Stimulated activated CD8-positive, alpha-beta memory T cell treated with anti-CD3 and anti-CD28 coated beads, Interleukin-15, amount 100 ng/mL, for 24 hours (primary cell): ENCODE data around the gene BCLAF3.

Experiments
- DNase-seq: peaks from one replicate; pipeline ENCODE4 v3.0.0-alpha.2; 2020; ENCODE audit warnings: low read depth

The BCLAF3 gene

DNA sequence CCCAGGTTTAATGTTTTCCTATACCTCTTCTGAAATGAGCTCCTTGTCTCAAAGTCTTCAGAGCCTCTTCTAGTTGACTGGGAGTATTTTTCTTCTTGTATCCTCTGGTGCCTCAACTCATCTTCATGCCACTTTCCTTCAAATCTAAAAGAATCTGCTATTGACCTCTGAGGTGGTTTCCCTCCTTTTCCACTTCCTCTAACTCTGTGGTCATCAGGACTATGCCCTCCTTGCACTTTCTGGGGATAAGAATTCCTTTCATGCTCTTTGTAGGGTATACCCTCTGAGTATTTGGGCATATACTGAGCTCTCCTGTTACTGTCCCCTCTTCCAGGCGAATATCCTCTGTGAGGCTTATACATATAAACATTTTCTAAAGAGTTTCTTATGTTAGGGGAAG is 24.8 kb downstream of the BCLAF3 start:
- DNase-seq = no peak

DNA sequence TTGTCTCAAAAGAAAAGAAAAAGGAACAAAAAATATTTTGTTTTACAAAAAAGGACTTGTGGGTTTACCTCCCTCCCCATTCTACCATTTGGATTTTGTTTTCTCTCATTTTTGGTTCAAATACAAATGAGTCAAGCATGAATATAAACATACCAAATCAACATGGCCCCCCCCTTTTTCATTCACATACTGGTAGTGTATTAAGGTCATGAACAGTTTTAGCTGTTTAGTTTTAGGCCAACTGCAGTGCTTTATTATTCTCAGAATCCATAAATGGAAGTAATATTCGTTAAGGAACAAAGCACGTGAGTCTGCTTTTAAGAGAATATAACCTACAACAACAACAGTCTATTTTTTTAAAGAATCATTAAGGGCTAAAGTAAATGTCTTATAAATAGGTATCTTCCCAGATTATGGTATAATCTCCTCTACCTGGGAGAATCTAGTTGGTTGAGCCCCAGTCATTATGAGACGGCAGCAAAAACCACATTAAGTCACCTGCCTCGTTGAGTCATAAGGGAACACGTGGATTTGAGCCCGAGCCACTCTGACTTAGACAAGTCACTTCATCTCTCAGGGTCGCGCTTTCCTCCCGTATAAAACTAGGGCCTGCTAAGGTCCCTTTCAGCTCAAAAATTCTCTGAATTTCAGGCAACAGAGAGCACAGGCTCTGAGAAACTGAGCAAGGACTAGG is 26.7 kb downstream of the BCLAF3 start:
- DNase-seq = no peak

- no peak for DNase-seq
These were observed 29.9 kb downstream of the BCLAF3 start for GRCh38 chrX:19960913-19961312.

DNA sequence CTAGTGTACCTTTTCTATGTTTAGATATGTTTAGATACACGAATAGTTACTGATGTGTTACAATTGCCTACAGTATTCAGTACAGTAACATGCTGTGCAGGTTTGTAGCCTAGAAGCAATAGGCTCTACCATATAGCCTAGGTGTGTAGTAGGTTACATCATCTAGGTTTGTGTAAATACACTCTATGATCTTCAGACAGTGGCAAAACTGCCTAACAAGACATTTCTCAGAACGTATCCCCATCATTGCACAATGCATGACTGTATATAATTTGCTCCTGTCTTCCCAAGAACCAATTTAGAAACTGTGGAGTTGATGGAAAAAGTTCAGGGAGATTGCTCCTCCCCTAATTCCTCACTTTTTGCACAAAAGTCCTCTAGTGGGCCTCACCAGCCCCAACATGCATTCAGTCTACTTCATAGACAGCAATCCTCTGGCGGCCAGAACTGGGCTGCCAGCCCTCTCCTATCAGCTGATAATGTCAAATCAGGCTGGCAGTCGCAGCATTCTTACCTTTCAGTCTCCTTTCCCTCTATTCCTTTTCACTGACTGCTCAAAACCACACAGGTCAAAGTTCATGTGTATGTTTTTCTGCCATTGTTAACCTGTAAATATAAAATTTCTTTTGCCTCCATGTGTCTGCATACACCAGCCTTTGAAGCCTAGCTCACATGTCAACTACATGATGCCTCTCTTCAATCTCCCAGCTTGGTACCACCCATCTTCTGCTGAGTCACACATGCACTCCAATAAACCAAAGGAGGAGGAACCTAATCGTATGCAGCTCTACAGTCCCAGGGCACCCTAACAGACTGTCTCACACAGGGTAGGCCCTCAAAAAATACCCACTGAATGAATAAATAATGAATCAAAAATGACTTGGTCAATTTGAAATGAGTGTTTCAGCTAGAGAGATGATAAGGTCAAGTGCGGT is 32.0 kb downstream of the BCLAF3 start:
- no peak for DNase-seq

DNA sequence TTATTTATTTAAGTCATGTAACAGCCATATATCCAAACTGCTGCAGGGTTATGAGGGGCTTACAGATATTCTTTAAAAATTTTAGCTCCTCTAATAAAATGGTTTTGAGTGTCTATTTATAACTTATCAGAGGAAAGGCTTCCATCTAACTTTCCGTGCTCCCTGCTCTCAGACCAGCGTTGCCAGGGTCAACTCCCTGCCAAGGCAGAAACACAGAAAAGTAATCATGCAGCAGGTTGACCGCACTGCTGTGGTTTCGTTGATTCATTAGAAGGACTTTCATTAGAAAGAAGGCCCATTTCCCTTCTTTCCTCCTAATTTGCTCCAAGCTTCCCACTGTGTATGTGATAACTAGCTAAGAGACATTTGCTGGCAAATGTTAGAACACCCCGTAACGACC is 33.9 kb downstream of the BCLAF3 start:
- DNase-seq = no peak

- no peak for DNase-seq
These were observed 34.6 kb downstream of the BCLAF3 start for GRCh38 chrX:19956306-19956705.

- DNase-seq = no peak
These were observed 35.6 kb downstream of the BCLAF3 start for GRCh38 chrX:19955306-19955705.

DNA sequence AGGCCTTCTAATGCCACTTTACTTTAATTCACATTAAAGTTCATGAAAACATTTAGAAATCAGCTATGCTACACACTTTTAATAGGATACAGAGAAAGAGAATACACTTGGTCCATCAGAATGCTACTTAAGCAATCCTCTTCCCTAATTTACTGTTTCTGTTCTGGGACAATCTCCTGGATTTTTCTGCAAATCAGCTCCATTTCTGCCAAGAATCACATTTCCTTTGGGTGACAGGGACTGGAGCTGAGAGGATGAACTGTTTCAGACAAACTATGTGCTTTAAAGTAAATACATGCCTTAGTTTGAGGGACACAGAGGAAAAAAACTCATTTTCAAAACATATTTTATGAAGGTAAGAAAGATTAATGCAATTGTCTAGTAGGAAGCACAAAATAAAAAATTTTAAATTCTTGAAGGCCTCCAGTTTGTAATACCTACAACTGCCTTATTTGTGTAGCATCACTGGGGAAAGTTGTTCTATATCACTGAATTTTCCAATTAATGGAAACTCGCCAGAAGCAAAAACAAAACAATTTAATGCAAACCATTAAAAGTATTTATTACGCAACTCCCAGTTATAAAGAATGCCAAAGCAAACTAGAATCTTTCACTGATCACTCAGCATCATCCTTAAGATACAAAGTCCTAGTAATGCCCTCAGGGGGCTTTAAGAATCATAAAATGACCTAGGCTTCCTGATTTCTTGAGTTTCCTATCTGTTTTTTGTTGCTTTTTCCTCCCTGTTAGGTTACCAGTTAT is 36.3 kb downstream of the BCLAF3 start:
- no peak for DNase-seq

DNA sequence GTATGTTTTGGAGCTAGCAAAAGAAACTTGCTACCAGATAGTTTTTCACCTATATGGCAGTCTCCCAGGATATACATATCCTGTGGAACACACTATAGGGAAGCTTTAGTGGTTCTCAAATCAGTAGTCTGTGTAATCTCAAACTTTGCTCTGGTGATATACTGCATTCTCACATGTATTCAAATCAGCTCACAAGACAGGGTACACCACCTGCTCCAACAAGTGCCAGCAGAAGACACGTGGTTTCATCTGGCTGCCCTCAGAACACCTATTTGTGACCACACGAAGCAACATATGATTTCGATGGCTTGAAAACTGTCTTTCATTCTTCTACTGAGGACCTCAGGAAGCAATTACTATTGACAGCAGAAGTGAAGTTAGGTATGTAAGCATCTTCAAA is 37.7 kb downstream of the BCLAF3 start:
- no peak for DNase-seq

DNA sequence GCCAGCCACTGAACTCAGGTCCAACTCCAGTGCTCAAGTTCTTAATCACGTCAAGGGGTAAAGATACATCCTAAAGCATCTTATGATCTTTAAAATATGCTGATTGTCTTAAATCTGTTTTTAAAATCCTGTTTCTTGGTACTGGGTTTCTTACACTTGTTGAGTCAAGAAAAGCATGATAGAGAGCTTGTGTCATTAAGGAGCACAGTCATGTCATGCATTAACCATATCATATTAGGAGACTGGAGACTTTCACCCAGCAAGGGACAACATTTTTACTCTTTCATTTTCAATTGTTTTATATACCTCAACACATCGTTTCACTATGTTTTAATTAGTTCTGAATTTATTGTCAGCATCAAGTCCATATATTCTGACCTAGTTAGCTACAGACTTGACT is 41.5 kb downstream of the BCLAF3 start:
- no peak for DNase-seq

GRCh38 chrX:19947612-19948011 is 43.2 kb downstream of the BCLAF3 start:
- no peak for DNase-seq
